MCF 10A (cell line): ENCODE results near the gene DHRS3. TPM values are rescaled to one million over a fixed set of nuclear protein-coding genes. Genes with fewer than 3 reads are reported as not detected.
A peak's percentile ranks its signal among the peaks of the same experiment; 100 is the strongest.

Source experiments
- BruUV-seq: library from RNA; stranded (reverse); fragments of 400-500 nt; replicated peaks from 2 replicates; lab custom pipeline; 2021; lab: Mats Ljungman, UMichigan
- CTCF ChIA-PET: fragments of 300-600 bp; sonication (Branson Sonifier 250); formaldehyde crosslinking; extraction: SDS; loops from one replicate; lab custom pipeline; 2021; ENCODE audit warnings: antibody characterized with exemption, inconsistent platforms; lab: Yijun Ruan, JAX
- POLR2A ChIA-PET: fragments of 300-600, 350-650 bp; sonication (Branson Sonifier 250); formaldehyde crosslinking; extraction: SDS; loops from one replicate; lab custom pipeline; 2020; ENCODE audit warnings: antibody characterized with exemption, inconsistent platforms; lab: Yijun Ruan, JAX
- DNase-seq: peaks from one replicate; pipeline ENCODE4 v3.0.0-alpha.2; 2018; ENCODE audit not compliant: unreplicated experiment
- H3K27ac Mint-ChIP-seq: one replicate; pipeline ENCODE4 v1.8.0; 2022; ENCODE audit warnings: mild to moderate bottlenecking, low read depth, mixed read lengths; ENCODE audit not compliant: unreplicated experiment
- H3K27me3 Mint-ChIP-seq: one replicate; pipeline ENCODE4 v1.8.0; 2022; ENCODE audit warnings: mixed read lengths; ENCODE audit not compliant: insufficient read depth, unreplicated experiment
- H3K36me3 Mint-ChIP-seq: one replicate; pipeline ENCODE4 v1.8.0; 2022; ENCODE audit warnings: mild to moderate bottlenecking, moderate library complexity, mixed read lengths; ENCODE audit not compliant: insufficient read depth, unreplicated experiment
- H3K4me1 Mint-ChIP-seq: one replicate; pipeline ENCODE4 v1.8.0; 2022; ENCODE audit warnings: mixed read lengths; ENCODE audit not compliant: insufficient read depth, unreplicated experiment
- H3K4me3 Mint-ChIP-seq: one replicate; pipeline ENCODE4 v1.8.0; 2022; ENCODE audit warnings: mild to moderate bottlenecking, moderate library complexity, mixed read lengths; ENCODE audit not compliant: unreplicated experiment
- H3K9me3 Mint-ChIP-seq: one replicate; pipeline ENCODE4 v1.8.0; 2022; ENCODE audit warnings: mixed read lengths; ENCODE audit not compliant: unreplicated experiment
- intact Hi-C: fragments of 100-400 bp; cut with micrococcal nuclease; formaldehyde crosslinking; loops from 2 replicates; pipeline ENCODE4 v1.14.1; 2022
- total RNA-seq: library from RNA; stranded (reverse); gene quantifications from 2 replicates; pipeline ENCODE4 v1.2.3, GENCODE V29; 2022
- TF ChIP-seq, protein P1 (sequence below): fragments of 200-600 bp; IDR thresholded peaks from one replicate; pipeline ENCODE4 v1.8.0; 2022; ENCODE audit warnings: antibody characterized with exemption, mild to moderate bottlenecking; ENCODE audit not compliant: unreplicated experiment

The DHRS3 gene
- total RNA-seq, 1 experiment from 2014 or later, result 1.4 TPM

DNA sequence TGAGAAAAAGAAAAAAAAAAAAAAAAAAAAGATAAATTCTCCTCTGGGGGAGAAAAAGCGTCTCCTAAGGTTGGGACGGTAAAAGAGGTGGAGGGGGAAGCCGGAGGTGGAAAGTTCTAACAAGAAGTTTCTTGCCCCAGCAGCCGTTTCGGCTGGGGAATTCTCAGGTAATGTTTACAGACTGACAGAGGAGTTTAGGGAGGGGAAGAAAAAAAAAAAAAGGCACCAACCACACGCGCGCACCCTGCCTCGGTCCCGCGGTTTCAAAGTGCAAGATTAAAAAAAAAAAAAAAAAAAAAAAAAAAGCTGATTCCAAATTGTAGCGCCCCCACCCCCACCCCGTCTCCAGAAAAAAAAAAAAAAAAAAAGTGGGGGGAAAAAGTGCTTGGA is 504 bp downstream of the DHRS3 start:
- TF ChIP-seq, protein P1, sequence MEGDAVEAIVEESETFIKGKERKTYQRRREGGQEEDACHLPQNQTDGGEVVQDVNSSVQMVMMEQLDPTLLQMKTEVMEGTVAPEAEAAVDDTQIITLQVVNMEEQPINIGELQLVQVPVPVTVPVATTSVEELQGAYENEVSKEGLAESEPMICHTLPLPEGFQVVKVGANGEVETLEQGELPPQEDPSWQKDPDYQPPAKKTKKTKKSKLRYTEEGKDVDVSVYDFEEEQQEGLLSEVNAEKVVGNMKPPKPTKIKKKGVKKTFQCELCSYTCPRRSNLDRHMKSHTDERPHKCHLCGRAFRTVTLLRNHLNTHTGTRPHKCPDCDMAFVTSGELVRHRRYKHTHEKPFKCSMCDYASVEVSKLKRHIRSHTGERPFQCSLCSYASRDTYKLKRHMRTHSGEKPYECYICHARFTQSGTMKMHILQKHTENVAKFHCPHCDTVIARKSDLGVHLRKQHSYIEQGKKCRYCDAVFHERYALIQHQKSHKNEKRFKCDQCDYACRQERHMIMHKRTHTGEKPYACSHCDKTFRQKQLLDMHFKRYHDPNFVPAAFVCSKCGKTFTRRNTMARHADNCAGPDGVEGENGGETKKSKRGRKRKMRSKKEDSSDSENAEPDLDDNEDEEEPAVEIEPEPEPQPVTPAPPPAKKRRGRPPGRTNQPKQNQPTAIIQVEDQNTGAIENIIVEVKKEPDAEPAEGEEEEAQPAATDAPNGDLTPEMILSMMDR, result no peak
- peaks cover 29% of the 10 kb centered on the region for H3K4me1 Mint-ChIP-seq
- ChIA-PET CTCF (interaction anchor here (1.0 to 1.8 kb wide), 3 partner anchors 16 to 182 kb away, joined by 3 to 6 read pairs (median 4); no protein-coding TSS in a partner anchor), POLR2A (interaction anchor here (0.6 to 5.3 kb wide), 9 partner anchors 13 to 484 kb away, joined by 3 to 53 read pairs (median 4); no protein-coding TSS in a partner anchor)
- H3K27me3 Mint-ChIP-seq, result no peaks in the 10 kb centered on the region
- H3K27ac Mint-ChIP-seq, result no peak overlapping the region
- DNase-seq, result peak; percentile 64
- no peaks in the 10 kb centered on the region for H3K9me3 Mint-ChIP-seq
- BruUV-seq, result no TSS peak
- H3K4me3 Mint-ChIP-seq, result peak overlapping the region; percentile 95
- H3K36me3 Mint-ChIP-seq, result peaks cover 7% of the 10 kb centered on the region
- intact Hi-C loops, result loop anchor here (5.0 kb wide), 2 partner anchors 65 to 140 kb away; no protein-coding TSS in a partner anchor

DNA sequence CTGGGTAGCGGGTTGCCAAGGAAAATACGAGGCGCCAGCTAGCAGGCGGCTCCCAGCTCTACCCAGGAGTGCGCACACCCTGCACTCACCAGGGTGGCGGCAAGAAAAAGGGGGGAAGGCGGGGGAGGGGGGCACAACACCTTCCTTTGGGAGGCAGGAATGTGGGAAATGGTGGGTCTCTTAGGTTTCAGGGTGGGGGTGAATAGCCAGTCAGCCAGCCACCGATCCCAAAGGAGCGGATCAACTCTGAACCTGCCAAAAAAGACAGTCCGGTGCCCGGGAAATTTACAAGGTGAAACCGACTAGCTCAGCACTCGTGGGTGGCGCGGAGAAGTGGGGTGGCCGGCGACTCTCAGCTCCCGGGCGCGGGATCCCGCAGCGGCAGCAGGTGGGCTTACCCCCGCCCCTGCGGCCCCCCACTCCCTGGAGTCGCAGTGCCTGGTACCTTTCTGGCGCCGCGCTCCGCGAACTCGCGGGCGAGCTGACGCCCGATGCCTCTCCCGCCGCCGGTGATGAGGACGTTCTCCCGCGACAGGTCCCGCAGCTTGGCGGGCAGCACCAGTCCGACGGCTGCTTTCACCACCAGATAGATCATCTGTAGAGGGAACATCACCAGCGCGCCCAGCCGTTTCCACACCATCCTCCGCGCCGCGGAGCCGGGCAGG is 1.2 kb downstream of the DHRS3 start:
- CTCF ChIA-PET, result interaction anchor here (1.0 kb wide), 1 partner anchor 21 kb away, joined by 3 read pairs; no protein-coding TSS in a partner anchor
- intact Hi-C loops, result loop anchor here (5.0 kb wide), 2 partner anchors 65 to 140 kb away; no protein-coding TSS in a partner anchor
- H3K4me3 Mint-ChIP-seq, result peak overlapping the region; percentile 95
- no TSS peak for BruUV-seq
- no peak overlapping the region for H3K27ac Mint-ChIP-seq
- peaks cover 29% of the 10 kb centered on the region for H3K4me1 Mint-ChIP-seq
- peak; percentile 36 for DNase-seq
- TF ChIP-seq, protein P1, result no peak
- POLR2A ChIA-PET, result interaction anchor here (0.5 to 5.3 kb wide), 6 partner anchors 11 to 181 kb away, joined by 3 to 53 read pairs (median 4); no protein-coding TSS in a partner anchor
- H3K36me3 Mint-ChIP-seq, result peaks cover 7% of the 10 kb centered on the region
- H3K27me3 Mint-ChIP-seq, result no peaks in the 10 kb centered on the region
- no peaks in the 10 kb centered on the region for H3K9me3 Mint-ChIP-seq

GRCh38 chr1:12615865-12616708 is 1.9 kb downstream of the DHRS3 start:
- ChIA-PET POLR2A (interaction anchor here (0.9 to 5.3 kb wide), 5 partner anchors 10 to 180 kb away, joined by 4 to 53 read pairs (median 6); no protein-coding TSS in a partner anchor), CTCF (no interaction called here)
- Mint-ChIP-seq H3K4me1 (peaks cover 30% of the 10 kb centered on the region), H3K27ac (no peak overlapping the region), H3K36me3 (peaks cover 7% of the 10 kb centered on the region), H3K27me3 (no peaks in the 10 kb centered on the region), H3K9me3 (no peaks in the 10 kb centered on the region), H3K4me3 (peak overlapping the region; percentile 95)
- no TSS peak for BruUV-seq
- TF ChIP-seq, protein P1, result no peak
- intact Hi-C loops, result loop anchor here (5.0 kb wide), 2 partner anchors 64 to 139 kb away; no protein-coding TSS in a partner anchor
- peak; percentile 63 for DNase-seq
